ENCODE data around the gene TRIO.

Gene TRIO

DNA sequence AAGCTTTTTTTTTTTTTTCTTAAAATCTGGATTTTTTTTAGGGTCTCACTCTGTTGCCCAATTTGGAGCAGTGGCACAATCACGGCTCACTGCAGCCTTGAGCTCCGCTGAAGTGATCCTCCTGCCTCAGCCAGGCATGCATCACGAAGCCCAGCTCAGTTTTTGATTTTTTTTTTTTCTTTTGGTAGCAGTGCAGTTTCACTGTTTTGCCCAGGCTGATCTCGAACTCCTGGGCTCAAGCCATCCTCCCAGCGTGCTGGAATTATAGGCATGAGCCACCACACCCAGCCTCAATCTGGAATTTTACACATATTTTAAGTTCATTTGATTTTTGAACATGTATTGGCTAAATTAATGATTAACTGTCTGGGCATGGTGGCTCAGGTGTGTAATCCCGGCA lies 36.3 kb downstream of the TRIO start:
- DNase-seq (ENCODE audit: insufficient read length, low spot score) (no peak), FAIRE-seq (no peak)
- TF ChIP-seq, protein P1, sequence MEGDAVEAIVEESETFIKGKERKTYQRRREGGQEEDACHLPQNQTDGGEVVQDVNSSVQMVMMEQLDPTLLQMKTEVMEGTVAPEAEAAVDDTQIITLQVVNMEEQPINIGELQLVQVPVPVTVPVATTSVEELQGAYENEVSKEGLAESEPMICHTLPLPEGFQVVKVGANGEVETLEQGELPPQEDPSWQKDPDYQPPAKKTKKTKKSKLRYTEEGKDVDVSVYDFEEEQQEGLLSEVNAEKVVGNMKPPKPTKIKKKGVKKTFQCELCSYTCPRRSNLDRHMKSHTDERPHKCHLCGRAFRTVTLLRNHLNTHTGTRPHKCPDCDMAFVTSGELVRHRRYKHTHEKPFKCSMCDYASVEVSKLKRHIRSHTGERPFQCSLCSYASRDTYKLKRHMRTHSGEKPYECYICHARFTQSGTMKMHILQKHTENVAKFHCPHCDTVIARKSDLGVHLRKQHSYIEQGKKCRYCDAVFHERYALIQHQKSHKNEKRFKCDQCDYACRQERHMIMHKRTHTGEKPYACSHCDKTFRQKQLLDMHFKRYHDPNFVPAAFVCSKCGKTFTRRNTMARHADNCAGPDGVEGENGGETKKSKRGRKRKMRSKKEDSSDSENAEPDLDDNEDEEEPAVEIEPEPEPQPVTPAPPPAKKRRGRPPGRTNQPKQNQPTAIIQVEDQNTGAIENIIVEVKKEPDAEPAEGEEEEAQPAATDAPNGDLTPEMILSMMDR (IDR thresholded peaks at IDR 0.05; ENCODE audit: insufficient read depth, missing control alignments): no peak

DNA sequence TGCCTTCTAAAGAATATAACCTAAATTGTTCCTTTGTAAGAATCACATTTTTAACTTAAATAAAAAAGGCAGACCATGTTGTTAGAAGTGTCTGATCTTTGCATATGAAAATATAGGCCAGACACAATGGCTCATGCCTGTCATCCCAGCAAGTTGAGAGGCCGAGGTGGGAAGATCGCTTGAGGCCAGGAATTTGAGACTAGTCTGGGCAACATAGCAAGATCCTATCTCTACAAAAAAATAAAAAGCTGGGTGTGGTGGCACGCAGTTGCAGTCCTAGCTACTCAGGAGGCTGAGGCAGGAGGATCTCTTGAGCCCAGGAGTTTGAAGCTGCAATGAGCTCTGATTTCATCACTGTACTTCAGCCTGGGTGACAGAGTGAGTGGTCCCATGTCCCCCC lies 37.3 kb downstream of the TRIO start:
- FAIRE-seq: no peak
- DNase-seq (ENCODE audit: insufficient read length, low spot score): no peak
- TF ChIP-seq, protein P1 (IDR thresholded peaks at IDR 0.05; ENCODE audit: insufficient read depth, missing control alignments): no peak

DNA sequence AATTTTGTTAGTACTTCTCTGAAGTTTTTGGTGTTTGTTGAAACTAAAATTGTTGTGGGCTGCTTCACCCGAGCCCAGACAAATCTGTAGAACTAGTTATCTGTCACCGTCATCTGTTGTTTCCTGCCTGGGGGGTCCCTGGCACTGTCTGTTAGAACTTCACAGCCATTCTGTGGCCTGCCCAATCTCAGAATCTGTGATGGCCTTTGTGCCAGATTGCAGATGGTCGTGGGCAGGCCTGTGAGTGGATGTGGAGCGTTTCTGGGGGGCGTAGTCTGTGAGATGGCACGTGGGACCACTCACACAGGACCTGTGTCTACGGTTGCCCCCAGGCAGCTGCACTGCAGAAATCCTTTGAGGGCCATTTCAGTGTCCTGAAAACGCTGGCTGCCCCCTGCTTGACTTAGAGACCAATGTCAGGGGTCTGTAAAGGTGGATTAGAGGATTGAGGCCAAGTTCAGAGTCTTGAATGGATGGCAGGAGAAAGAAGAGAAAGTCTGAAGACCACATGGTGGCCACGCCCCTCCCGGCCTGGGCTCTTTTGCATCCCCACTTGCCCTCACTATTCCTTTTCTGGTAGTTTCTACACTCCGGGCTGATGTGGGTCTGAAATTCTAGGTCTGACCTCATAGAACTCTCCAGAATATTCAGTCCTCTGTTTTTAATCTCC lies 38.3 kb downstream of the TRIO start:
- FAIRE-seq (no peak), DNase-seq (ENCODE audit: insufficient read length, low spot score) (no peak)
- TF ChIP-seq, protein P1 (IDR thresholded peaks at IDR 0.05; ENCODE audit: insufficient read depth, missing control alignments): no peak

DNA sequence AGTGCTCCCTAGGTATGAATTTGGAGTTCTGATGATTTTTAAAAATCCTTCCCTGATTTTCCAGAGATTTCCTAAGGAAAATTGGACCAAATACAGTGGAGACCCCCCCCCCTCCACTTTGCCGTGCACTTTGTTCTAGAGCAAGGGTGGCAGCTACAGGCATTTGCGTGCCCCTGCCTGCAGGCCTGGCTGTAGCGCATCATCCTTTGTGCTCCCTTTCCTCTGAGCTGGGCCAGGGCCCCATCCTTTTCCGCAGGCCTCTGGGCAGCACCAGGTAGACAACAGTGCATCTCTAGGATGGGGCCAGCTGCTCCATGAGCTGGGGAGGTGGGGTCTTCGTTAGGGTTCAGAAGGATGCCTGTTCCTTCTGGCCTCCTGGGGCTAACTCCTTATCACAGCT lies 39.6 kb downstream of the TRIO start:
- DNase-seq (ENCODE audit: insufficient read length, low spot score): no peak
- FAIRE-seq: no peak
- TF ChIP-seq, protein P1 (IDR thresholded peaks at IDR 0.05; ENCODE audit: insufficient read depth, missing control alignments): no peak

DNA sequence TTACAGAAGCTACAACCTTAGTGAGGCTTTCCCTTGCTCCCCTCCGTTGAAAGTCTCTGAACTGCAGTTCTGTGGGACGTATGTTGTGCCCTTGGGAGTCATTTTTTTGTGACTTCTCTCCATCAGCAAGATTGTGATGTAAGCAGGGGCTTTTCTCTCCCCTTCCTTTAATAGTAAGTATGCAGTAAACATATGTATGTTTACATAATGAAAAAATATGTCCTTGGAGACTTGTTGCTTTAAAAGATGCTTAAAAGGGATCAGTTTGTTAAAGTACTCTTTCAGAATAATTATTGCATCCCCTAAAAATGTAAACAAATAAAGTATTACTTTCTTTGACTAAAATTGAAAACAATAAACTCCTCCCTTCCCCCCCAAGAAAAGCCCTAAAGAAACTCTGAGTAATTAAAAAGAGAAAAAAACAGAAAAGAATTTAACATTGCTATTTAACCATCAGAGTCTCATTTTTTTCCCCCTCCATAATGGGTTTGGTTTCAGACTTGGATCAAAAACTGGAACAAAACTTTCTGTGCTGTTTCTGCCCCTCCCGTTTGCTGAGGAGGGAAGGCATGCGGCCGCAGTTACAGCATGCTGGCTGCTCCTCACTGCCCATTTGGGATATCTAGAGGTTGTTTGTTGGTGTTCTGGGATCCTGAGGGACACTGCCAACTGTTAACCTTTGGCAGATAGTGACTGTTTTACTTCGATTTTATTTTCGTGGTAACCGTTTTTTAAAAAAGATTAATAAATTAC lies 40.2 kb downstream of the TRIO start:
- TF ChIP-seq, protein P1 (IDR thresholded peaks at IDR 0.05; ENCODE audit: insufficient read depth, missing control alignments): no peak
- FAIRE-seq (no peak), DNase-seq (ENCODE audit: insufficient read length, low spot score) (no peak)

DNA sequence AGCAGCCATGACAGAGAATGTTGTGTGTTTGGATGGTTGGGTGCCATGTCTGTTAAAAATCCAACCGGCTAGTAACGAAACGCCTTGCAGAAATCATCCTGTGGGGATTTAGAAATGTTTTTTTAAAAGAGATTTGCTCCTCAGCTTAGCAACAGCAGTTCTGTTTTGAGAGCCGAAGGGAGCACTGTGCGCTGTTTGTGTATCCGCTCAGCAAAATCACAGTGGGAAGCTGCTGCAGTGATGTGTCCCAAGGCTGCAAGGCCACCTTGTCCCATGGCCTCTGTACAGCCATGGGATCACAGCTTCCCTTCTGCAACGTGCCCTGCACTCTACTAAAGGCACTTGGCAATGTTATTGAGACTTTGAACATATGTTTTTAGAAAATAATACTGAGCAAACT lies 40.9 kb downstream of the TRIO start:
- TF ChIP-seq, protein P1 (IDR thresholded peaks at IDR 0.05; ENCODE audit: insufficient read depth, missing control alignments): no peak
- DNase-seq (ENCODE audit: insufficient read length, low spot score) (no peak), FAIRE-seq (no peak)

DNA sequence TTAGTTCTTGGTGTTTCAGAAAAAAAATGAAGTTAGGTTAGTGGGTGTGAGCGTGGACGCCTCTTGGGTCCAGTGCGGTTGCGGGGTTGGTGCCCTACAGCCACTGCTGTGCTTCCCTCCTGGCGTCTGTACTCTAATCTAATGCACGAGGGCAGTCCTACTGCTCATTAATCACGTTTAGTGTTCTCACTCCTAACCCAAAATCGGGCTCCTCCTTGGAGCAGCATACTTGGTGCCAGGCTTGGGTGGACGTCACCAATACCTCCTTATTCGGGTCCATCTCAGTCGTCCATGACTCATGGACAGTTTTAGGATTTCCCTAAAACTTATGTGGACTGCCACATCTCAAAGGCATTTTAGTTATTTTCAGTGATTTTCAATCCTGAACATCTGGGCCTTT lies 41.6 kb downstream of the TRIO start:
- DNase-seq (ENCODE audit: insufficient read length, low spot score) (no peak), FAIRE-seq (no peak)
- TF ChIP-seq, protein P1 (IDR thresholded peaks at IDR 0.05; ENCODE audit: insufficient read depth, missing control alignments): no peak

Data from D721Med (cell line).